ENCODE data around the gene WASF2. TPM values are rescaled to one million over a fixed set of nuclear protein-coding genes. Genes with fewer than 3 reads are reported as not detected.

Gene WASF2
- polyA plus RNA-seq, 1 donor from 2014 or later: 2.5 TPM

DNA sequence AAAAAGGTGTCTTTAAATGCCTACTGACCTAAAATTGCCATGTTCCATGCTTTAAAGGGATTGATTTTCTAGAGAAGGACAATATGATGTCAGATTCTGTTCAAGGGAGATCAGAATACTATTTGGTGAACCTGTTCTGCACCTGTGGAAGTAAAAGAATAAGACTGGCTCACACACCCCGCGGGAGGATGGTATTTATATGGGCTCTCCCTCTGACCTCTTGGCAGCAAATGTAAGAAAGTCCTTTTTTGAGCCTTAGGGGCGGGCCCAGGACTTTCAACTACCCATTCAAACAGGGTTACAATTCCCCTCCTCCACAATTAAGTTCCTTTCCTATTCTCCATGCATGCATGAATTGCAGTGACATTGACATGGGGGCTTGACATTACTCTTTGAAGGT lies 42.1 kb downstream of the WASF2 start:
- H3K27me3 ChIP-seq (ENCODE audit: insufficient read depth, low read depth, low read length): no peaks in the 10 kb centered on the region
- H3F3A ChIP-seq (ENCODE audit: insufficient read depth, low read length, poor library complexity, severe bottlenecking): no peaks in the 10 kb centered on the region
- no peaks in the 10 kb centered on the region for H4K20me1 ChIP-seq (ENCODE audit: insufficient read depth)
- H3K79me2 ChIP-seq (replicated peaks; ENCODE audit: insufficient read depth, low read length): peaks cover 8% of the 10 kb centered on the region
- H3K9me3 ChIP-seq (ENCODE audit: low read length): no peaks in the 10 kb centered on the region
- no peak overlapping the region for H3K27ac ChIP-seq (ENCODE audit: low read length)
- H3K4me3 ChIP-seq (ENCODE audit: low read length): no peak overlapping the region
- TF ChIP-seq CTCF (IDR thresholded peaks at IDR 0.05; ENCODE audit: poor library complexity, severe bottlenecking) (no peak), RAD21 (conservative IDR thresholded peaks at IDR 0.05) (no peak), TAF1 (IDR thresholded peaks at IDR 0.05; ENCODE audit: low read depth) (no peak), REST (IDR thresholded peaks at IDR 0.05; ENCODE audit: borderline replicate concordance) (no peak), EZH2 (IDR thresholded peaks at IDR 0.05; ENCODE audit: borderline replicate concordance, insufficient read depth, low read length, poor library complexity, severe bottlenecking) (no peak), MXI1 (conservative IDR thresholded peaks at IDR 0.05; ENCODE audit: poor library complexity, severe bottlenecking) (no peak), SMC3 (conservative IDR thresholded peaks at IDR 0.05; ENCODE audit: poor library complexity) (no peak), POLR2AphosphoS5 (IDR thresholded peaks at IDR 0.05) (no peak), EP300 (conservative IDR thresholded peaks at IDR 0.05; ENCODE audit: poor library complexity, severe bottlenecking) (no peak)
- H3K9ac ChIP-seq (ENCODE audit: low read length): no peak overlapping the region
- no peak overlapping the region for H2AFZ ChIP-seq (ENCODE audit: low read depth, low read length)
- H3K36me3 ChIP-seq (ENCODE audit: insufficient read depth, low read length): no peaks in the 10 kb centered on the region
- no peak overlapping the region for H3K4me2 ChIP-seq (ENCODE audit: low read length)
- H3K9me2 ChIP-seq (ENCODE audit: insufficient read depth, low read length): no peaks in the 10 kb centered on the region

DNA sequence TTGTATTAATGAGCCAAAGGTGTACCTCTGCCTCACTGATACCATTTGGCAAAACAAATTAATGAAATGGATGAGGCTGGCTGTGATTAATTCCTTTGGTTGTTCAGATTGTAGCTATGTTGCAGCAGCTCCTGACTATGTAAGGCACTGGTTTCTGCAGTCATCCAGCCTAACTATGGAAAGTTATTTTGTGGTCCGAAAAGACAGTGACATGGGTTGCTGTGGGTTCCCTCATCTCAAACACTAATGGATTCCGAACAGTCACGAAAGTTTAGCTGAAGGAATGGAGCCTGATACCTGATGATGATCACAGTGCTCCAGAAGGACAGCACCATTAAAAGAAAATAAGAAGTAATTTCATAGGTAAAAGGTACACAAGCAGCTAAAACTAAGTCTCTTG lies 42.6 kb downstream of the WASF2 start:
- Histone ChIP-seq H3K79me2 (replicated peaks; ENCODE audit: insufficient read depth, low read length) (peaks cover 8% of the 10 kb centered on the region), H2AFZ (ENCODE audit: low read depth, low read length) (no peak overlapping the region), H3K36me3 (ENCODE audit: insufficient read depth, low read length) (no peaks in the 10 kb centered on the region), H3K9me2 (ENCODE audit: insufficient read depth, low read length) (no peaks in the 10 kb centered on the region), H3K27me3 (ENCODE audit: insufficient read depth, low read depth, low read length) (no peaks in the 10 kb centered on the region), H3F3A (ENCODE audit: insufficient read depth, low read length, poor library complexity, severe bottlenecking) (no peaks in the 10 kb centered on the region), H3K4me3 (ENCODE audit: low read length) (no peak overlapping the region), H4K20me1 (ENCODE audit: insufficient read depth) (no peaks in the 10 kb centered on the region), H3K9me3 (ENCODE audit: low read length) (no peaks in the 10 kb centered on the region), H3K9ac (ENCODE audit: low read length) (no peak overlapping the region), H3K4me2 (ENCODE audit: low read length) (no peak overlapping the region), H3K27ac (ENCODE audit: low read length) (no peak overlapping the region)
- TF ChIP-seq REST (IDR thresholded peaks at IDR 0.05; ENCODE audit: borderline replicate concordance): no peak
